Stimulated activated CD4-positive, alpha-beta T cell treated with anti-CD3 and anti-CD28 coated beads, Interleukin-2, amount 100 ng/mL, for 4 hours (primary cell): ENCODE results near the gene OTUD5.
"Not testable (repeated sequence)": the region's sequence is repeated elsewhere in the genome, so short reads cannot be mapped to it uniquely, and the experiment has no call there.

Experiments used
- DNase-seq: peaks from one replicate; pipeline ENCODE4 v3.0.0-alpha.2; 2020; ENCODE audit warnings: low read depth

The OTUD5 gene

GRCh38 chrX:48909703-48910294 lies 47.6 kb downstream of the OTUD5 start:
- DNase-seq: no peak

GRCh38 chrX:48908600-48908999 lies 48.8 kb downstream of the OTUD5 start:
- DNase-seq: no peak

- DNase-seq: no peak
Measured at GRCh38 chrX:48905090-48905790, 52.2 kb downstream of the OTUD5 start.

- DNase-seq: no peak
Measured at GRCh38 chrX:48904626-48905025, 52.8 kb downstream of the OTUD5 start.

GRCh38 chrX:48904180-48904579 lies 53.2 kb downstream of the OTUD5 start:
- no peak for DNase-seq

- DNase-seq: no peak
Measured at GRCh38 chrX:48903290-48903689, 54.1 kb downstream of the OTUD5 start.

- no peak for DNase-seq
Measured at GRCh38 chrX:48902776-48903175, 54.6 kb downstream of the OTUD5 start.

- no peak for DNase-seq
Measured at GRCh38 chrX:48902135-48902534, 55.3 kb downstream of the OTUD5 start.

- no peak for DNase-seq
Measured at GRCh38 chrX:48901069-48901468, 56.3 kb downstream of the OTUD5 start.

GRCh38 chrX:48899078-48899410 lies 58.4 kb downstream of the OTUD5 start:
- DNase-seq: no peak

GRCh38 chrX:48897625-48898306 lies 59.6 kb downstream of the OTUD5 start, which contains the start of the genes PQBP1 and TIMM17B:
Gene PQBP1 (plus strand): TSS chrX:48897930. CDS start chrX:48898510, 580 bp downstream.
Gene TIMM17B (minus strand): TSS chrX:48897768. CDS start chrX:48897749, 19 bp downstream.
- peak; percentile 80 for DNase-seq

GRCh38 chrX:48897157-48897624 lies 60.2 kb downstream of the OTUD5 start:
- DNase-seq: no peak

GRCh38 chrX:48896611-48897011 lies 60.8 kb downstream of the OTUD5 start:
- DNase-seq: no peak

GRCh38 chrX:48894891-48895290 lies 62.5 kb downstream of the OTUD5 start:
- DNase-seq: no peak

GRCh38 chrX:48893556-48894348 lies 63.7 kb downstream of the OTUD5 start:
- no peak for DNase-seq

GRCh38 chrX:48892896-48893295 lies 64.5 kb downstream of the OTUD5 start:
- no peak for DNase-seq

GRCh38 chrX:48891402-48892288 lies 65.8 kb downstream of the OTUD5 start:
- DNase-seq: peak; percentile 56

GRCh38 chrX:48890934-48891401 lies 66.4 kb downstream of the OTUD5 start:
- no peak for DNase-seq

GRCh38 chrX:48890296-48890925 lies 67.0 kb downstream of the OTUD5 start:
- DNase-seq: no peak

GRCh38 chrX:48886586-48886985 lies 70.8 kb downstream of the OTUD5 start:
- DNase-seq: not testable (repeated sequence)

- no peak for DNase-seq
Measured at GRCh38 chrX:48883729-48884128, 73.7 kb downstream of the OTUD5 start.
